Vagina (tissue), 2 donors: ENCODE data around the gene PPFIBP2.

Experiments
- CTCF ChIP-seq, 3 experiments: fragments of 450-650 bp in 2 of 3; fragments of 200-600 bp in 1 of 3; sonication (generic) in 1 of 3; IDR thresholded peaks; one replicate each; pipeline ENCODE4 v1.5.1; 2017 to 2019; ENCODE audit warnings: antibody characterized with exemption in 3 of 3, mild to moderate bottlenecking in 2 of 3, moderate library complexity in 2 of 3
- POLR2A ChIP-seq, 2 donors: fragments of 450-650 bp; IDR thresholded peaks; one replicate each; pipeline ENCODE4 v1.6.1; 2017; ENCODE audit warnings: antibody characterized with exemption in 2 of 2, mild to moderate bottlenecking in 2 of 2, moderate library complexity in 2 of 2

- no peak for TF ChIP-seq CTCF (IDR thresholded peaks at IDR 0.05)
- TF ChIP-seq POLR2A (IDR thresholded peaks at IDR 0.05), result no peak
Measured at GRCh38 chr11:7552666-7553065, 38.9 kb downstream of the PPFIBP2 start.
